Anterior cingulate cortex (tissue), 58 donors: ENCODE data around the gene MRPL19.

Experiments
- DNase-seq, 58 donors: peaks; one replicate each; lab custom pipeline; 2025; lab: John Stamatoyannopoulos, UW

Gene MRPL19

DNA sequence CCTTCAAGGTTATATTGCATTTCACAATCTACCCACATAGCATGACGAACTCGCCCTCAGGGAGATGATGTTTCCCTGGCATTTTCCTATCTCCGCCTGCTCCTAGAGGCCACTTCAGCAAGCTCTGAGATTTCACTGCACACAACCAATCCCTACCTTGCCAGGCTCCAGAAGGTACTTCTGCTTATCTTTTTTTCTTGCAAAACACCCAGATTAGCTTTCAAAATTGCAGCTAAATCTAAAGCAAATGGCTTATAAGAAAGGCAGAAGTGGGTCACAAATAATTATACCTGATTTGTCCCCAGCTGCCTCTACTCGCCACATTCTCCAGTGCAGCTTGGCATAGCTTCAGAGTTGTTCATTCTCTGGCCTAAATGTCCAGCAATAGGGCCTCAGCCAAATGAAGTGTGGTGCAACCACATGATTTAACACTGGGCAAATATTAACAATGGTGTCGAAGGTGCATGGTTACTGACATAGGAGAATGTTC is 32.4 kb upstream of the MRPL19 start:
- DNase-seq: no peak

DNA sequence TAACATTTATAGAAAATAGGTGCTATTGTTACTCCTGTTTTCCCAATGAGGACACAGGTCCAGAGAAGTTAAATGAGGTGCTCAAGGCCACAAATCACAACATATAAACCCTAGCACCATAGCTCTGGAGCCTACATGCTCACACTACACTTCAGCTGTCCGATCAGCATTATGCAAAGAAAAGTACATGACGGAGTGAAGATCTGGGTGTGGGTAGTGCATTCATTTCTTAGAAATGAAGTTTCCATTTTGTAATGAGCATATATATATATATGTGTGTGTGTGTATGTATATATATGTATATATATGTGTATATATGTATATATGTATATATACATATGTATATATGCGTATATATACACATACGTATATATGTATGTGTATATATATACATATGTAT is 30.2 kb upstream of the MRPL19 start:
- DNase-seq: no peak

DNA sequence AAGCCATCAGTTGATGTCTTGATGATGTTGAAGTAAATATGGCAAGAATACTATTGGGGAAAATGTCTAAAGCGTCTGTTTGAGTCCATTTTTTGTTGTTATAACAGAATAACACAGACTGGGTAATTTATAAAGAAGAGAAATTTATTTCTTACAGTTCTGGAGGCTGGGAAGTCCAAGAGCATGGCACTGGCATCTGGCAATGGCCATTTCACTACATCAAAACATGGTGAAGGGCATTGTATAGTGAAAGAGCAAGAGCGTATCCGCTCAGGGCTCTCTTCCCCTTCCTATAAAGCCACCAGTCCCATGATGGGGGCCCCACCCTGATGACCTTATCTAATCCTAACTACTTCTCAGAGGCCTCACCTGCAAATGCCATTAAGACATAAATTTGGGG is 29.6 kb upstream of the MRPL19 start:
- DNase-seq: no peak

DNA sequence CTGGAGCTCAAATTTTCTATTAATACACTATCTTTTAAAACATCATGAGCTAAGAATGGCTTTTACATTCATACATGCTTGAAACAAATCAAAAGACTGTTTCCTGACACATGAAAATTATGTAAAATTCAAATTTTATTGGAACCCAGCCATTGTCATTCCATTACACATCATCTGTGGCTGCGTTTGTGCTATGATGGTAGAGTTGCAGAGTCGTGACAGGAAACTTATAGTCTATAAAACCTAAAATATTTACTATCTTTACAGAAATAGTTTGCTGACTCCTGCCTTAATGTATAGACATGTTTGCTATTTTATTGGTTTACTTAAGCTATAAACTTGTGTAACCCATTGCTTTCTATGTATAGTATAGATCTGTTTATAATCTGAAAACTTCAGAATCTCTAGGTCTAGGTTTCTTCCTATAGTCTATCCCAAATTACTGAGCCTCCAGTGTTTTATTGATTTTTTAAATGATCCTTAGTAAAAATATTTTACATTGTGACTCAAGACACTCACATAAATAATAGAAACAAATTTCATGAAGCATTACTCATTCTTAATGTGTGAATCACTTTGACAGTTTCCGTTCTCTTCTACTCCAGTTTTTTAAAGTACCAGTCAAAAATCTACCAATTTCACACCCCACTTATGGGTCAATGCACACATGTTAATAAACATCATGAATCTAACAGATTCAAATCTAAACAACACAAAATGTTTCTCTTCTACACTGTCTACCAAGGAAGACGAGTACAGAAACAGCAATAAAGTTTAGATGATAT is 26.4 kb upstream of the MRPL19 start:
- no peak for DNase-seq

DNA sequence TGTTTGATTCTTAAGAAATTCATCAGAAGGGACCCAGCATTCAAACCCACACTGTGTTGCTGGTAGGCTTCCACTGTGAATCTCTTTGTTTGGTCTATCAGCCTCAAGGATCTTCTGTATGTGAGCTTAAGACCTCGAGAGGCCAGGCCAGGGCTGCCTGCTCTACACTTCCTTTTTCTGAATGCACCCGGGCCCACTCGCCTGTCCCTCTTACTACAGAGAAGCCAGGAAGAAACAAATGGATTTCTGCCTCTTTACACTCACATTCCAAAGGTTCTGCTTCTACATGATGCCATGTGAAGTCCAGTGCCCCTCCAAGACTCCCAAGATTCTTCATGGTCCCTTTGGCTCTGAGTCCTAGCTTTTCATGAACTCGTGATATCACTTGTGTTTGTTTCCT is 25.4 kb upstream of the MRPL19 start:
- no peak for DNase-seq

DNA sequence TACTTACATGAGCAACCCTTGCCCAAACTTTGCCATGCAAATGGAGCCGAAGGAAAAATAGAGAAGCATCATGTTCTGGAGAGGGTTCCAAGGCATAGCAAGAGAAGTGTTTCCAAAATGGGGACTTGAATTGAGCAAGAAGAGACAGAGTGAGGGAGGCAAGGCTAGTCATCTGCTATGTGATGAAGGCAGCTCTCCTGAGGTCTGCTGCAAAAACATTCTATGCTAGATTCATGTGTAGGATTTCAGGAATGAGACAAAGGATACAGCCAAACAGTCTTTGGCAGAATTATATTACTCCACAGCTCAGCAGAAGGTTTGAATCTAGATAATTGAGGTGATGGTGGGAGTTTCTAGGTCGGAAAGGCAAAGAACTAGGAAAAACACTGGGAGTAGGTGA is 24.1 kb upstream of the MRPL19 start:
- DNase-seq: no peak

DNA sequence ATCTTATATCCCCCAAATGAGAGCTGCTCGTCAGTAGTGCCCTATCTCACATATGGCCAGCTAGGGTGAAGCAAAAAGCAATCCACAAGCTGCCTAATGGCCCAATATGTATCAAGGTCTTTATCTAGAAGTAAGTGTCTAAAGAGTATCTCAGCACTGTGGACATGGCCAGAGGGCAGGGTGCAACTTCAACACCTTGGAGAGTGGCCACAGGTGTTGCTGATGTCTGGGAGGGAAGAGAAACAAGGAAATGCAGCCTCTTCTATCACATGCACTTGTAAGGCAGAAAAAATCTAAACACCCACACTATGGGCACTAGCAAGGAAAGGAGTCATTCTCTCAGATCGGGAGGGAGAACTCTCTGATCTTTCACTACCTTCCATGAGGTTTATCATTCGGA is 23.7 kb upstream of the MRPL19 start:
- no peak for DNase-seq

DNA sequence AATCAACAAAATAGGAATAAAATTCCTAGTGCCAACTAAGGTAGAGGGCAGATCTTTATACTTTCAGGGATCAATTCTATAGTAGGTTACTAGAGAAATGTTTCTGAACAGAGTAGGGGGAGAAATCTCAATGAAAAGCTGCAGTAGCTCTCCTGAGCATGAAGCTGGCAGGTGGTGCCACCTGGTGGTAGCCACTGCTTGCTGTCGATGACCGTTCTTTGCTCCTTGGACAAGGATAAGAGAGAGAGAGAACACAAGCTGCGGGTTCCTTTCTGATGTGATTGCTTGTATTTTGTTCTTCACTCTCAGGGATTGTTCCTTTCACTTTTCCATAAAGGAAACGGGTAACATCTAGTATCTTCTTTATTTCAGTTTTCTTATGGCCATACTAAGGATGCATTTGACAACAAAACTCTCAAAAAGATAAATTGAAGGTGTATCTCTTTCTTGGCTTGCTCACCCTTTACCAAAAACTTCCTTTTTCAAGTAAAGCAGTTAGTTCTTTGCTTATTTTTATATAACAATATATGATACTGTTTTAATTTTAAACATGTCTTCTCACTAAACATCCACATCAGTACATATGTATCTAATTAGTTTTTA is 18.6 kb upstream of the MRPL19 start:
- DNase-seq: peak in 49 of 58 donors; percentile 5 to 78 (median 35)

DNA sequence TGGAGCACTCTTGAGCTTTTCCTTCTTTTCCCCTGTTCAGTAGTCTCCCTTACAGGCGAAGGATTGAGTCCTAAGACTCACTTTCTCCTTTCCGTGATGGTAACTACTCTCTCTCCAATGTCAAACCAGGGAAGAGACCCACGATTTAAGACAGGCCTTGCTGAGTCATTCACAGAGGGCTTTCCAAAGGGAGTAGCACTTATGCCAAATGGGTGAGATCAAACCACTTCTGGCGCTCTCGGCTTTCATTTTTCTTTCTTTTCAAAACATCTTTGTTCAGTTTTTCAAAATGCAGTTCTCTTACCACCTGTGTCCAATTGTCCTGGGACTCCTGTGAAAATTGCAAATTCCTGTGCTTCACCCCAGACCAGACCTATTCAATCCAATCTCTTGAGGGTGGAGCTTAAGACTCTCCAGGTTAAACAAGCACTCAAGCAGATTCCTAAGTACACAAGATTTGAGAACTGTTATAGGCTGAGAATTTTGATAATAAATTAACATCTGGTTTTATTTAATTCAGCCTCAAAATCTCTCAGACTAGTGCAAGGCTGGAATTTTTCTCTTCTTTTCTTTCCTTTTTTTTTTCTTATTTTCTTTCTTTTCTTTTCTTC is 14.4 kb upstream of the MRPL19 start:
- DNase-seq: no peak

DNA sequence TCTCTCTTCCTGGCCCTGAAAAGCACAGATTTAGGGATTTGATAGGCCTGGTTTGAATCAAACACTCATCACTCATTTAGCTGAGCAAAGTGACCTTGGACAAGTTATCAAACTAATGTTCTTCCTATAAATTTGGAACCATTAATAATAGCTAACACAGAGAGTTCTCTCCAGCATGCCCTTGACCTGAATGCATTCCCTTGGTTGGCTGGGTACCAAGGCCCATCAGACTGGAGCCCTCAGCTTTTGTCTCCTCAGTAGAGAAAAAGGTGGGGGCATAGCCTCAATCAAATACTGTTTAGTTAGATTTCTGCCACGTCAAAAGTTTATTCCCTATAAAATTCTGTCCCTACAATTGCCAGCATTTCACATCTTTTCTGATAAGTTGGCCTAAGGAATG is 13.8 kb upstream of the MRPL19 start:
- no peak for DNase-seq

DNA sequence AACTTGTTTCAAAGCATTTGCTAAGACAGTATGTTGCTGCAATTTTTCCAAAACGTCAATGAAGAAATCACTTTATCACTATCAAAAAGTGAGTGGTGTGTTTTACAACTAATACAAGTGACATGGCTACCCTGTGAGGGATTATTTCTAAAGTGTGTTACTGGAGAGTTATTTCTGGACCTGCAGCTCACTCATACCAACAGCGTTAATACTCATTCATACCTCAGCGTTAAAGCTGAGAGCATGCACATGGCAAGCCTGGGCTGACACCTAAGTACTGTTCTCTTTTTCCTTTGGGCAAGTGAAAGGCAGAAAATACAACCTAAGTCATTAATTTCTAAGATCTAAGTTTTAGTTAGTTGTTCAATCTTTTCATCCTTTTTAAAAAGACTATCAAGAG is 13.0 kb upstream of the MRPL19 start:
- DNase-seq: no peak

DNA sequence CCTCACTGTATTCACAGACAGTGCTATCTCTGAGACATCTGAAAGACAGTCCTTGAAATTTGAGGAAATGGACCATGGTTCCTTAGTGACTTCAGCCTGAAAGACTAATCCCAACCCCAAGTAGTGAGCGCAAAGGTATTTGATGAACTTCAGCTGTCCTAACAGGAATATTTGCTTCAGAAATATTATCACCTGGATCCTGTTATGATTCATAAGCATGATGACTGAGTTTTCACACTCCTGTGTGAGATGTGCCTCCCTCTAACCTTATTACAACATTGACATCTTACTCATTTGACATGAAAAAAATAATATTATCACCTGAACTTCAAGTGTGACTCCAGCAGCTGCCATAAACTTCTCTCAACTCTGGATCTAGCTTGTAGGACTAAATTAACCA is 11.6 kb upstream of the MRPL19 start:
- DNase-seq: no peak

DNA sequence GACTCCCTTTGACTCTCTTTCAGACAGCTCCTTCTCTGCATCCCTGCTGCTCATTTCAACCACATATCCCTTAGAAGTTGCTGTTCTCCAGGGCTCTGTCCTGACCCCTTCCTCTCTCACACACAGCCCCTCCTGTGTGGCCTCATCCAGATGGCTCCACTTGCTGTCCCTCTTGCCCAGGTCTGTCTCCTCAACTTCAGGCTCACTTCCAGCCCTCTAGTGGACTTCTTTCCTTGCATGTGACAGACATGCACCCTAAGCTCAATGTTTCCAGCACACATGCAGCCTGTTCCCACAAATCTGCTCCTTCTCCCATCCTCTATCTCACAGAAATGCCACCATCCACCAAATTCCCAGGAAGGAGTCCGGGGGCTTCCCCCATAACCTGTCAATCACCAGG is 9.0 kb upstream of the MRPL19 start:
- no peak for DNase-seq

DNA sequence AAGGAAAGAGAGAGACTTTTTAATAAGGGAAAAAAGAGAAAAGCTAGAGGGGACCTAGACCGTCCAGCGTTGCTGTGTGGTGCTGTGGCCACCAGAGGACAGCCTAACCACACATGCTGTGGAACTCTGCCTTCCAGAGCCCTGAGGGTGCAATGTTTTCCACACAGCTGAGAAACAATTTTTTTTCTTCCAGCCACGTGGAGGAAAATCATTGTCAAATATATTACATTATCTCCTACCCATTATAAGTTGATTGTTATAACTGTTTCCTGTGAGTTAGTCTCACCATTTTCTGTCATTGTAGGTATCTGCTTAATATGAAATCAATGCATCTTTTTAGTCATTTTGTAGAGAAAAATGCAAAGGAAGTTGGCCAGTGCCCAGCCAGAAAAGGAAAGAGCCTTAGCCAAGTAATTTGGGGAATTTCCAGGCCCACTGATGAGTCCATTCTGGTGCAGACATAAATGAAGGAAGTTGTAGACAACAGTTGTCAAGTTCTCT is 5.9 kb upstream of the MRPL19 start:
- DNase-seq: peak in 47 of 58 donors; percentile 4 to 76 (median 31)

DNA sequence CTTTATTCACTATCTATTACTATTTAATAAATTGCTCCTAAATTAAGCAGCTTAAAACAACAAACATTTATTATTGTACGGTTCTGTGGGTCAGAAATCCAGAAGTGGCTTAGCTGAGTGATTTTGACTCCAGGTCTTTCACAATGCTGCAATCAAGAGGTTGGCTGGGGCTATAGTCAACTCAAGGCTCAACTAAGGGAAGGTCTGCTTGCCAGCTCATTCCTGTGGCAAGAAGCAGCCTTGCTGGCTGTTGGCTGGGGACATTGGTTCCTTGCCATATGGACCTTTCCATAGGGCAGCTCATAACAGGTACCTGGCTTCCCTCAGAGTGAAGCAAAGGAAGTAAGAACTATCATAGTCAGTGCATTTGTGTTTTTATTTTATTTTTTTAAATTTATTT is 5.0 kb upstream of the MRPL19 start:
- DNase-seq: no peak

DNA sequence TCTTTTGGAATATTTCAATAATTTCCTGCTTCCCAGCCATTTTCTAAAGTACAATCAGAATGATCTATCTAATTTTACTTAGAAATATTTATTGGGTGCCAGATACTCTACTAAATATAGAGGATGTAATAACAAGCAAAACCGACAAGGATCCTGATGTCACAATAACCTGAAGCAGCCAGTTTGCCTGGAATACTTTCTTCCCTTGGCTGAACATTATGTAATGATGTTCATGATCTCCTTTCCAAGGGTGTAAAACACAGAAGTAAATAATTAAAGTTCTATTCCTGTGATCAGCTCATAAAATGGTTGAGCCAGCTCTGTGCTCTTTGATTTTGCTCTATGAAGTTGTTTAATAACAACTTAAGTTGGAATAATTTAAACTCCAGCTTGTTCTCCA is 2.6 kb upstream of the MRPL19 start:
- no peak for DNase-seq

DNA sequence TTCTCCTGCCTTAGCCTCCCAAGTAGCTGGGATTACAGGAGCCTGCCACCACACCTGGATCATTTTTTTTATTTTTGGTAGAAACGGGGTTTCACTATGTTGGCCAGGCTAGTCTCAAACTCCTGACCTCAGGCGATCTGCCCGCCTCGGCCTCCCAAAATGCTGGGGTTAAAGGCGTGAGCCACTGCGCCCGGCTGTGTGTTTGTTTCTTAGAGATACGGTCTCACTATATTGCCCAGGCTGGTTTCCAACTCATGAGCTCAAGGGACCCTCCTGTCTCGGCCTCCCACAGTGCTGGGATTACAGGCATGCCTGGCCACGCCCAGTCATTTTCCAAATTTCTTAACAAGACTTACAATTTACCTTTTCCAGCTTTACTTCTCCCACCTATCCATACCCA is 940 bp upstream of the MRPL19 start:
- DNase-seq: no peak

DNA sequence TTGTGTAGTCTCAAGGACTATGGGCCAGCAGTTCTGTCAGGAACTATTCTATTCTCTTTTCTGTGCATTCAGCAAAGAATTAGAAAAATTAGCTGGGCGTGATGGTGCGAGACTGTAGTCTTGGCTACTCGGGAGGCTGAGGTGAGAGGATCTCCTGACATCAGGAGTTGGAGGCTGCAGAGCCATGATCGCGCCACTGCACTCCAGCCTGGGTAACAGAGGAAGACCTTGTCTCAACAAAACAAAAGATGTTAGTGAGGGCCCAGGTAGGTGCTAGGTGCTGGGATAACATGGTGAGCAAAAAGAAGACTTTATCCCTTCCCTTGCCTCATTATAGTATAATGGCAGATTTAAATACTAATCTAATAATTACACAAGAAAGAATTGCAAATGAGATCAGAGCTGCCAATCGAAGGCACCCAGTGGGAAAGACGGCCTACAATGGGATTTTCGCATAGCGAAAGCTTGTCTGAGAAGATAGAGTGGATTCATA is 447 bp upstream of the MRPL19 start:
- DNase-seq: peak in 1 of 58 donors; percentile 40

DNA sequence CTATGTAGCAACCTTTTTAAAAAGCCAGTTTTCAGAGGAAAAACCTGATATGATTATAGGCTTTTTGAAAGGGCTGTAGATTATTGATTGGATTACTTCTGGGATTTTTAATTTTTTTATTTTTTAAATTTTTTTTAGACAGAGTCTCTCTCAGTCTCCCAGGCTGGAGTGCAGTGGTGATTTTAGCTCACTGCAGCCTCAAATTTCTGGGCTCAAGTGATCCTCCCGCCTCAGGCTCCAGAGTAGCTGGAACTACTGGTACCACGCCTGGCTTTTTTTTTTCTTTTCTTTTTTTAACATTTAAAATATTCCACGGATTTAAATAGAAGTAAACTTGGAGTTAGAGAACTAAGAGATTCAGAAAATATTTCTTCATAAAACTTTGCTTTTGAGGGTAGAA is 1.2 kb downstream of the MRPL19 start:
- DNase-seq: no peak

DNA sequence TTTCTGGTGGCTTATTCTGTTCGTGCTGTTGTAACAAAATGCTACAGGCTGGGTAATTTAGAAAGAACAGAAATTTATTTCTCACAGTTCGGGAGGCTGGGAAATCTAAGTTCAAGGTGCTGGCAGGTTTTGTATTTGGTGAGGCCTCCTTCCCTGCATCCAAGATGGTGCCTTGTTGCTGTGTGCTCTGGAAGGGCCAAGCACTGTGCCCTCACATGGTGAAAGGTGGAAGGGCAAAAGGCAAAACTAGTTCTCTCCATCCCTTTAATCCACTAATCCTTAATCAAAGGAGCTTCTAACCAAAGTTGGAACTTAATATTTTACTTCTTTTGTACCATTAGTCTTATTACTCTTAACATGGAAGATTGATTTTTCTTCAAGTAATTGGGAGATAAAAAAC is 7.4 kb downstream of the MRPL19 start:
- no peak for DNase-seq

DNA sequence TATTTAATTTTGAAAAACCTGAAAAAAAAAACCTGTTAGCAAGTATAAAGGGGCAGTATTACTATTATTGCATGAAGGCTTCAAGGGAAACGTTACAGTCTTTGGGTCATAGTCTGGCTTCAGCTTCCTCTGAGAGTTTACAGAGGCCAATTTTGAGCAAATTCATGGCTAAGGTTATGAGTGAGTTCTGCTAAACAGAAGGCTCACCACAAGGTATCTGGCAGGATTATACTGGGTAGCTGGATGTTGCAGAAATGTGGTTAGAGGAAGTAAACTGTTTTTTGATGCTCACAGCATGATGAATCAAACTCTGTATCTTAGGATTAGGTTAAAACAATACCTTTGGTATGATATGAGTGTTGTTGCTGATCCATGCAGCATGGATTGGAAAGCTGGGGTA is 9.3 kb downstream of the MRPL19 start:
- DNase-seq: no peak

DNA sequence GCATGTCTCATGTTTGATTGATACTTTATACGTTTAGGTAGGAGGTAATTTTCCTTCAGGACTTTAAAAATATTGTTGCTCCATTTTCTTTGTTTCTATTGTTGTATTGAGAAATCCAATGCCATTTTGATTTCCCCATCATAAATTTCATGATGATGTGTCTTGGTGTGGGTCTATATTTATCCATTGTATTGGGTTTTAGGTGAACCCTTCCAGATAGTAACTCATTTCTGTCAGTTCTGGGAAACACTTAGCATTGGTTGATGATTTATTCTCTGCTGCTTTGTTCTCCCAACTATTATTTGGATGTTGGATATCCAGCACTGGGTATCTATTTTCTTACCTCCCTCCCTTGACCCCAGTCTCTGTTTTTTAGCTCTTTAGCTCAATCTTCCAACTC is 10.0 kb downstream of the MRPL19 start:
- no peak for DNase-seq
